Mesendoderm (in vitro differentiated cells): ENCODE measurements around the gene SND1.
"Not testable (repeated sequence)": the region's sequence is repeated elsewhere in the genome, so short reads cannot be mapped to it uniquely, and the experiment has no call there.

ENCODE experiments used
- DNase-seq: peaks from one replicate; pipeline ENCODE4 v3.0.0; 2013
- H2AK5ac ChIP-seq: 2 replicates; pipeline ENCODE4 v1.6.1; 2013; ENCODE audit warnings: low read length, inconsistent platforms
- H2BK120ac ChIP-seq: 2 replicates; pipeline ENCODE4 v1.6.1; 2013; ENCODE audit warnings: low read depth, mild to moderate bottlenecking, low read length, moderate library complexity, mixed read lengths
- H2BK15ac ChIP-seq: replicated peaks from 2 replicates; pipeline ENCODE4 v1.6.1; 2013; ENCODE audit warnings: low read depth, mild to moderate bottlenecking, moderate library complexity
- H2BK5ac ChIP-seq: 2 replicates; pipeline ENCODE4 v1.6.1; 2013; ENCODE audit warnings: low read length, inconsistent platforms
- H3K18ac ChIP-seq: 2 replicates; pipeline ENCODE4 v1.6.1; 2013; ENCODE audit warnings: mild to moderate bottlenecking, low read length, mixed read lengths
- H3K23ac ChIP-seq: one replicate; pipeline ENCODE4 v1.6.1; 2013; ENCODE audit warnings: low read length
- H3K27ac ChIP-seq: 2 replicates; pipeline ENCODE4 v1.5.1; 2013; ENCODE audit warnings: low read depth, mild to moderate bottlenecking, inconsistent platforms, low read length, moderate library complexity
- H3K27me3 ChIP-seq: 2 replicates; pipeline ENCODE4 v1.6.1; 2013; ENCODE audit warnings: low read length, control low read depth, mild to moderate bottlenecking, inconsistent platforms; ENCODE audit not compliant: insufficient read depth, poor library complexity
- H3K36me3 ChIP-seq: 2 replicates; pipeline ENCODE4 v1.6.1; 2013; ENCODE audit warnings: low read length, inconsistent platforms; ENCODE audit not compliant: control insufficient read depth, insufficient read depth
- H3K4ac ChIP-seq: one replicate; pipeline ENCODE4 v1.6.1; 2013; ENCODE audit warnings: low read depth, mild to moderate bottlenecking, low read length, moderate library complexity
- H3K4me1 ChIP-seq: 2 replicates; pipeline ENCODE4 v1.6.1; 2013; ENCODE audit warnings: low read depth, low read length, inconsistent platforms; ENCODE audit not compliant: control insufficient read depth
- H3K4me2 ChIP-seq: 2 replicates; pipeline ENCODE4 v1.6.1; 2013; ENCODE audit warnings: low read length
- H3K4me3 ChIP-seq: 2 replicates; pipeline ENCODE4 v1.5.1; 2013; ENCODE audit warnings: mild to moderate bottlenecking, low read length
- H3K56ac ChIP-seq: one replicate; pipeline ENCODE4 v1.6.1; 2013; ENCODE audit warnings: low read length
- H3K79me1 ChIP-seq: 2 replicates; pipeline ENCODE4 v1.6.1; 2013; ENCODE audit warnings: low read length, inconsistent platforms
- H3K79me2 ChIP-seq: 2 replicates; pipeline ENCODE4 v1.6.1; 2013; ENCODE audit warnings: mild to moderate bottlenecking, low read length; ENCODE audit not compliant: control insufficient read depth, insufficient read depth
- H3K9ac ChIP-seq: 2 replicates; pipeline ENCODE4 v1.6.1; 2013; ENCODE audit warnings: low read length, inconsistent platforms
- H4K5ac ChIP-seq: one replicate; pipeline ENCODE4 v1.6.1; 2013; ENCODE audit warnings: low read length
- H4K8ac ChIP-seq: one replicate; pipeline ENCODE4 v1.6.1; 2013; ENCODE audit warnings: low read depth, mild to moderate bottlenecking, control low read depth, low read length, moderate library complexity
- WGBS: extraction: QIAGEN DNeasy Blood & Tissue Kit; methylation state at CpG from one replicate; pipeline ENCODE4 v1.1.7; 2013; ENCODE audit warnings: low lambda C conversion rate, missing lambda C conversion rate; ENCODE audit not compliant: insufficient coverage; ENCODE audit errors: extremely low coverage; 5-methylcytosine and 5-hydroxymethylcytosine counted together

SND1 gene

DNA sequence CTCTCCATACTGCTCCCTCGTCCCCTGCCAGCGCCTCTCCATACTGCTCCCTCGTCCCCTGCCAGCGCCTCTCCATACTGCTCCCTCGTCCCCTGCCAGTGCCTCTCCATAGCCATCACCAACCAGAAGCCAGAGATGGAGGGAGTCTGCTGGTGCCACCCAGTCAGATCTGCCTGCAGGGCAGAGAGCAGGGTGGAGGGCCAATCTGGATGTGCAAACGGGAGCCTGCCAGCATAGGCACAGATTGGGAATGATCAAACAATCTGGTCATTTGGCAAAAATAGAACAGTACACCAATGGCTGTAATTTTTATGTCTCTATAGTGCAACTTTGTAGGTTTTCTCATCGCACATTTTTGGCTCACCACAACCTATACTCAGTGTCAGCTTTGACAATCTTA, 456.1 kb downstream of the SND1 start:
- Histone ChIP-seq H3K23ac (no peak overlapping the region), H3K4ac (no peak overlapping the region), H3K79me1 (no peaks in the 10 kb centered on the region), H3K79me2 (no peaks in the 10 kb centered on the region), H3K4me3 (no peak overlapping the region), H3K9ac (no peak overlapping the region), H2BK120ac (no peak overlapping the region), H3K18ac (no peak overlapping the region), H3K4me1 (no peaks in the 10 kb centered on the region), H3K27me3 (no peaks in the 10 kb centered on the region), H4K8ac (no peak overlapping the region), H3K27ac (no peak overlapping the region), H2AK5ac (no peak overlapping the region), H2BK5ac (no peak overlapping the region), H2BK15ac (no peak overlapping the region), H3K56ac (no peak overlapping the region), H4K5ac (no peak overlapping the region), H3K4me2 (no peak overlapping the region), H3K36me3 (no peaks in the 10 kb centered on the region)
- DNase-seq, result no peak
- no CpG with 5 or more reads among the region's 7 CpGs for WGBS

DNA sequence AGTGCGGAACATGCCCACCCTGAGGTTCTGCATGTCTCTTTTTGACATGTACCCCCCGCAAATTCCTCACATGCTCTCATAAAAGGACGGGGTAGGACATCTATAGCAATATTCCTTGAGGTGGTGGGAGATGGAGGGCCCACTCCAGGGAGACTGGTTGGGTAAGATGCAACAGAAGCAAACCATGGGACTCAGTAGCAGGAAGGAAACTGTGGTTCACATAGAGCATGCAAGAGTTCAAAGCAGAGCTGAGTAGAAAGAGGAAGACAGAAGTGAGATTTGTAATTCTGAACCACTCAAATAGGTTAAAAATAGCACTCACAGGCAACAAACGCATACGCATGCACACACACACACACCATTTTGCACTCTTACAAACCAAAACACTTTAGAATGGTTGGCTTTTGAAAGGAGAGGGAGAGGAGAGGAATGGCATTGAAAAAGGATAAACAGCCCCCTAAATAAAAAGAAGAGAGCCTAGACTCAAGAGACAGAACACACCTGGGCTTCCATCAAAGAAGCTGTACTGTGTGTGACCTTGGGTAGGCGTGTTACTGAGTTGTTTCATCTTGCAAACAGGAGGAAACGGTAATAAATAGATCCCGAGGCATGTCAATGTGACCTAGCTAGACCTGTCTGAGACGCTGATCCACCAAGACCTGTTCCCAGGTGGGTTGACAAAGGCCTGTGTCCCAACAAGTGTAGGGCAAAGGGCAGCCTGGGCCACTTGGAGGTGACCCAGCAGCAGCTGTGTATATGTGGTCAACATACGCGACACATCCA, 456.8 kb downstream of the SND1 start:
- H3K18ac ChIP-seq, result no peak overlapping the region
- no peak overlapping the region for H3K9ac ChIP-seq
- H2AK5ac ChIP-seq, result no peak overlapping the region
- H2BK15ac ChIP-seq, result no peak overlapping the region
- H3K4me3 ChIP-seq, result no peak overlapping the region
- no CpG with 5 or more reads among the region's 11 CpGs for WGBS
- no peaks in the 10 kb centered on the region for H3K27me3 ChIP-seq
- H3K79me2 ChIP-seq, result no peaks in the 10 kb centered on the region
- H3K56ac ChIP-seq, result no peak overlapping the region
- no peak overlapping the region for H4K8ac ChIP-seq
- H3K36me3 ChIP-seq, result no peaks in the 10 kb centered on the region
- H3K4me2 ChIP-seq, result no peak overlapping the region
- H3K4me1 ChIP-seq, result no peaks in the 10 kb centered on the region
- H3K4ac ChIP-seq, result no peak overlapping the region
- no peak overlapping the region for H3K23ac ChIP-seq
- H3K27ac ChIP-seq, result no peak overlapping the region
- no peak overlapping the region for H2BK120ac ChIP-seq
- H4K5ac ChIP-seq, result no peak overlapping the region
- DNase-seq, result no peak
- no peak overlapping the region for H2BK5ac ChIP-seq
- no peaks in the 10 kb centered on the region for H3K79me1 ChIP-seq

DNA sequence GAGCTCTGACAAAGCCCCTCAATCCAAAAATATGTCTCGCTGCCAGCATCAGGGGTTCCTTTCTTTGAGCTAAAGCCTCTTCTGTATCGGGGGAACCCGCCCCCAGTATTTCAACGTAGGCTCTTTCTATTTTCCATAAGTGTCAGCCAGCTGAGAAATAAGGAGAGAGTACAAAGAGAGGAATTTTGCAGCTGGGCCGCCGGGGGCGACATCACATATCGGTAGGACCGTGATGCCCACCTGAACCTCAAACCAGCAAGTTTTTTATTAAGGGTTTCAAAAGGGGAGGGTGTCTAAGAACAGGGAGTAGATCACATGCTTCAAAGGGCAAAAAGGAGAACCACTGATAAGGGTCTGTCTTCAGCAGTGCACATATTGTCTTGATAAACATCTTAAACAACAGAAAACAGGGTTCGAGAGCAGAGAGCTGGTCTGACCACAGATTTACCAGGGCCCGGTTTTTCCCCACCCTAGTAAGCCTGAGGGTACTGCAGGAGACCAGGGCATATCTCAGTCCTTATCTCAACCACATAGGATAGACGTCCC, 457.5 kb downstream of the SND1 start:
- WGBS, result no CpG with 5 or more reads among the region's 12 CpGs
- not testable (repeated sequence) for H3K9ac ChIP-seq, H3K56ac ChIP-seq, H2AK5ac ChIP-seq, H4K8ac ChIP-seq, H3K4me2 ChIP-seq, H3K4me3 ChIP-seq, H2BK120ac ChIP-seq, H3K27ac ChIP-seq, H3K36me3 ChIP-seq, DNase-seq, H3K27me3 ChIP-seq, H3K23ac ChIP-seq, H4K5ac ChIP-seq, H2BK15ac ChIP-seq, H3K79me2 ChIP-seq, H3K79me1 ChIP-seq, H3K18ac ChIP-seq, H2BK5ac ChIP-seq, H3K4ac ChIP-seq, H3K4me1 ChIP-seq

DNA sequence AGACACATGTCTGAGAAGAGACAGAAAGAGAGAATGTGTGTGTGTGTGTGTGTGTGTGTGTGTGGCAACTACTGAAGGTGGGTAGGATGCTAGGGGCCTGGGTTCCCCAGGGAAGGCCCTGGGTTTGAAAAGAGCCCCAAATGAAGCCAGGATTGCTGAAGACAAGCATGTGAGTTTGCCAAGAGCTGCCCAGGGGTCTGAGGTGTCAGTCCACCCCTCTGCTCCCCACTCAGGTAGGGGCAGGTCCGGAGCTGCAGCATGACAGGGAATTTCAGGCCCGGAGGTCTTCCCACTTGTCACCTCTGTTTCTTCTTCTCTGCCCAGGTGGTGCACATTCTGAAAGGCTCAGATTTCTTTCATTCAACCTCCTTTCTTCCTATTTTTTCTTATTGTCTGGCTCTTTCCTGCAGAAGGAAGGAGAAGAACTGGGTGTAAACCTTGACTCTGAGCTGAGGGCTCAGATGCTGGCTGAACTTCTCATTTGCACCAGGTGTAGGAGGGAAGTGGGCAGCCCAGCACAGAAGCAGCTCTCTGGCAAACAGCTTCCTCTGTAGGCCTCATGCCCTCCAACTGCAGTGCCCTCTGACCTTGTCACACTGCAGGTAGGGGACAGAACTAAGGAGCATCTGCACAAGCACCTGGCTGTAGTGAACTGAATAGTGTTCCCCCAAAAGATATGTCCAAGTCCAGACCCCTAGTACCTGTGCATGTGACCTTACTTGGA, 458.8 kb downstream of the SND1 start:
- H3K36me3 ChIP-seq, result no peaks in the 10 kb centered on the region
- no peaks in the 10 kb centered on the region for H3K27me3 ChIP-seq
- no peak overlapping the region for H4K8ac ChIP-seq
- WGBS, result no CpG with 5 or more reads among the region's 2 CpGs
- H3K79me1 ChIP-seq, result no peaks in the 10 kb centered on the region
- no peak overlapping the region for H3K4ac ChIP-seq
- no peaks in the 10 kb centered on the region for H3K4me1 ChIP-seq
- H4K5ac ChIP-seq, result no peak overlapping the region
- no peak overlapping the region for H2AK5ac ChIP-seq
- no peak overlapping the region for H2BK120ac ChIP-seq
- no peak overlapping the region for H3K27ac ChIP-seq
- no peak overlapping the region for H3K4me2 ChIP-seq
- no peak overlapping the region for H2BK5ac ChIP-seq
- H3K56ac ChIP-seq, result no peak overlapping the region
- no peaks in the 10 kb centered on the region for H3K79me2 ChIP-seq
- DNase-seq, result no peak
- no peak overlapping the region for H3K9ac ChIP-seq
- H3K4me3 ChIP-seq, result no peak overlapping the region
- H3K23ac ChIP-seq, result no peak overlapping the region
- H3K18ac ChIP-seq, result no peak overlapping the region
- no peak overlapping the region for H2BK15ac ChIP-seq

DNA sequence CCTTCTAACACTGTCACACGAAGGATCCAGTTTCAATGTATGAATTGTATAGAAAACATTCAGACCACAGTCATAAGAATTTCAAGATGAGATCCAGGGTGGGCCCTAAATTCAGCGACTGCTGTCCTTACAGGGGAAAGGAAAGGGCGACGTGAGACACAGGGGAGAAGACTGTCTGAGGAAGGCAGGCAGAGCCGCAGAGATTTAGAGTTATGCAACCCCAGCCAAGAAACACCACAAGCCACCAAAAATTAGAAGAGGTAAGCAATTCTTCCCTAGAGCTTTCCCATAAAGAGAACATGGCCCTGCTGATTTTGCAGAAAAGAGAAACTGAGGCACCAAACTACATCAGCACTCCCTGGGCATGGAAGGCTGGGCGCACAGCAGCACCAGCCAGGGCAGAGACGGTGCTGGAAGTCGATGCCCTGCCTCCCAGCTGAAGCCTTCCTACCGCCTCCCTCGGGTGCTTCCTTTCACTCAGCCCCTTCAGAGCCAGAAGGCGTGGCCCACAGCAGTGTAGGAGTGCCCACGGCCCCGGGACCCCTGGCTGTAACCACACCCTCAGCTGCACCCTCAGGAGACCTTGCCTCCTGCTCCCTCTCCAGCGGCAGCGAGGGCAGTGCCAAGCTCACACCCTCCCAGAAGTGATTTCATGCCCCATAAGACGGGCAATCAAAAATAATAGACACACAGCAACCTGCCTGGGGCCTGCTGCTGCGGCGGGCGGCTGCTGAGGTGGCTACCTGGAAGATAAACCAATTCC, 460.2 kb downstream of the SND1 start:
- Histone ChIP-seq H3K4me3 (no peak overlapping the region), H3K4me2 (no peak overlapping the region), H4K5ac (no peak overlapping the region), H4K8ac (no peak overlapping the region), H2BK5ac (no peak overlapping the region), H3K56ac (no peak overlapping the region), H3K79me2 (no peaks in the 10 kb centered on the region), H3K27ac (no peak overlapping the region), H3K27me3 (no peaks in the 10 kb centered on the region), H2BK15ac (no peak overlapping the region), H3K4me1 (no peaks in the 10 kb centered on the region), H3K36me3 (no peaks in the 10 kb centered on the region), H3K4ac (no peak overlapping the region), H3K9ac (no peak overlapping the region), H2BK120ac (no peak overlapping the region), H2AK5ac (no peak overlapping the region), H3K79me1 (no peaks in the 10 kb centered on the region), H3K18ac (no peak overlapping the region), H3K23ac (no peak overlapping the region)
- no CpG with 5 or more reads among the region's 19 CpGs for WGBS
- no peak for DNase-seq
